ENCODE data around the gene MFAP3. TPM values are rescaled to one million over a fixed set of nuclear protein-coding genes. Genes with fewer than 3 reads are reported as not detected.

Gene MFAP3
- total RNA-seq, 1 donor from 2014 or later: 29.4 TPM

DNA sequence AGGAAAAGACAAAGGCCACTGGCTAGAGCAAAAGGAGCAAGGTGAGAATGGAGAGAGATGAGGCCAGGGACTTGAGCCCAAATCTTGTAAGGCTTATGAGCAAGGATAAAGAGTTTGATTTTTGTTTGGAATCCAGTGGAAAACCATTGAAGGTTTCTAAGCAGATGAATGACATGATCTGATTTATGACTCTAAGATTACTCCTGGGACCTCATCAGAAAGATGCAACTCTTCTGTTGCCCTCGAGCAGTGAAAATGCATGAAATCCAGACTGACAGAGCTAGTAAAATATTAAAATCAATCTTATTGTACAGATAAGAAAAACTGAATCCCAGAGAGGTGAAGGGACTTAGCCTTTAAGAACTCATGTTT, 677 bp downstream of the MFAP3 start:
- Histone ChIP-seq H3K27me3 (ENCODE audit: low read depth) (no peaks in the 10 kb centered on the region), H3K4me1 (peaks cover 81% of the 10 kb centered on the region), H3K36me3 (no peaks in the 10 kb centered on the region), H3K27ac (replicated peaks) (peak overlapping the region; percentile 93), H3K4me3 (peak overlapping the region; percentile 90), H3K9me3 (replicated peaks) (no peaks in the 10 kb centered on the region)
- TF ChIP-seq, protein P1, sequence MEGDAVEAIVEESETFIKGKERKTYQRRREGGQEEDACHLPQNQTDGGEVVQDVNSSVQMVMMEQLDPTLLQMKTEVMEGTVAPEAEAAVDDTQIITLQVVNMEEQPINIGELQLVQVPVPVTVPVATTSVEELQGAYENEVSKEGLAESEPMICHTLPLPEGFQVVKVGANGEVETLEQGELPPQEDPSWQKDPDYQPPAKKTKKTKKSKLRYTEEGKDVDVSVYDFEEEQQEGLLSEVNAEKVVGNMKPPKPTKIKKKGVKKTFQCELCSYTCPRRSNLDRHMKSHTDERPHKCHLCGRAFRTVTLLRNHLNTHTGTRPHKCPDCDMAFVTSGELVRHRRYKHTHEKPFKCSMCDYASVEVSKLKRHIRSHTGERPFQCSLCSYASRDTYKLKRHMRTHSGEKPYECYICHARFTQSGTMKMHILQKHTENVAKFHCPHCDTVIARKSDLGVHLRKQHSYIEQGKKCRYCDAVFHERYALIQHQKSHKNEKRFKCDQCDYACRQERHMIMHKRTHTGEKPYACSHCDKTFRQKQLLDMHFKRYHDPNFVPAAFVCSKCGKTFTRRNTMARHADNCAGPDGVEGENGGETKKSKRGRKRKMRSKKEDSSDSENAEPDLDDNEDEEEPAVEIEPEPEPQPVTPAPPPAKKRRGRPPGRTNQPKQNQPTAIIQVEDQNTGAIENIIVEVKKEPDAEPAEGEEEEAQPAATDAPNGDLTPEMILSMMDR (IDR thresholded peaks at IDR 0.05; ENCODE audit: borderline replicate concordance): no peak
- DNase-seq: no peak
- intact Hi-C loops (cut with micrococcal nuclease): no loop called here

DNA sequence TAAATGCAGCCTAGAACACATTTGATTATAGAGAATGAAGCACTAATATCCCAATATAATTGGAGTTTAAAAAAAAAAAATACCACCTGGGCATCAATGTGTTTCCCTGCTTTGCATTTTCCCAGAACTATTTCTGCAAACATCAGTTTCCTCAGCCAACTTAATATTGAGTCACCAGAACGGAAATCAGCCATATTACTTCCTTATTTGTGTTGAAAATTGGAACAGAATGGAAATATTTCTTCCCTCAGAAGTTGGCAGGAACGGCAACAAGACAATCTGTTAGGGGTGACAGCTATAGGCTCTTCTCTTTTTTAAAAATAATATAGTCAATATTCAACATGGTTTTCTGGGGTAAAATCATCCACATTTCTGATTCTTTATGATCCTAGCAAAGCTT, 4.0 kb downstream of the MFAP3 start:
- no peaks in the 10 kb centered on the region for H3K36me3 ChIP-seq
- no peaks in the 10 kb centered on the region for H3K27me3 ChIP-seq (ENCODE audit: low read depth)
- H3K4me3 ChIP-seq: no peak overlapping the region
- peak overlapping the region; percentile 47 for H3K27ac ChIP-seq (replicated peaks)
- no peaks in the 10 kb centered on the region for H3K9me3 ChIP-seq (replicated peaks)
- TF ChIP-seq, protein P1 (IDR thresholded peaks at IDR 0.05; ENCODE audit: borderline replicate concordance): no peak
- DNase-seq: no peak
- peaks cover 88% of the 10 kb centered on the region for H3K4me1 ChIP-seq
- intact Hi-C loops (cut with micrococcal nuclease): no loop called here

DNA sequence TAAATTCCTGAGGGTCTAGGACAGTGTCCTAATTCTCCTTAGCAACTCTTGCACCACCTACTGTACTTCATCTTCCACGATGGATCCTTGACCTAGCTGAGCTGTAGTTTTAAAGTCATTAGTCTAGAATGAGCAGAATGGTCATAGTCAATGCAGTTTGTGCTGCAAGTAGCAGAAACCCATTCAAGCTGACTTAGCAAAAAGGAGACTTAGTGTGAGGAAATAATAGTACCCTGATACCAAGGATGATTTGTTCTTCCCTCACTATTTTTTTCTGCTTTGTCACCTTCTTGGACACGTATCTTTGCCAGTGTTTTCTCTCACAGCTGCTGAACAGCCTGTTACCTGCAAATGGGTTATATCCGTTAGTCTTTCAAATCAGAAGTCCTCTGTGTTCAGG, 5.3 kb downstream of the MFAP3 start:
- H3K4me1 ChIP-seq: peaks cover 90% of the 10 kb centered on the region
- no peak overlapping the region for H3K27ac ChIP-seq (replicated peaks)
- intact Hi-C loops (cut with micrococcal nuclease): no loop called here
- no peaks in the 10 kb centered on the region for H3K9me3 ChIP-seq (replicated peaks)
- no peaks in the 10 kb centered on the region for H3K27me3 ChIP-seq (ENCODE audit: low read depth)
- TF ChIP-seq, protein P1 (IDR thresholded peaks at IDR 0.05; ENCODE audit: borderline replicate concordance): no peak
- no peak for DNase-seq
- H3K36me3 ChIP-seq: no peaks in the 10 kb centered on the region
- H3K4me3 ChIP-seq: no peak overlapping the region

DNA sequence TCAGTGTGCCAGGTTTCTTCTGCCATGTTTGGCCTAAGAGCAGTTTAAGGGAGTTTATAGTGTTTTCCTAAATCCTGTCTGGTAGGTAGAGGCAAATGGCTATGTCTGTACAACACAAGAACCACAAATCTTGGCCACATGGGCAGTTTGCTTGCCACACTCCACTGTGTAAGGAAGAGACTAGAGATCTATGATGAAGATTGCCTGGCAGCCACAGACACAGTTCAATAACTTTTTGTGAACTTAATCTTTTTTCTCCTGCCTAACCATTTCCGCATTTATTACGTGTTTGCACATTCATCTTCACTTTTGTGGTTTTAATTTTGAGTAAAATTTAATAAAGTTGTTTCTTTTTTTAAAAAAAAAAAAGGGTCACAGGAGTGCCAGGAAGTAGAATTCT, 5.8 kb downstream of the MFAP3 start:
- Histone ChIP-seq H3K27me3 (ENCODE audit: low read depth) (no peaks in the 10 kb centered on the region), H3K27ac (replicated peaks) (no peak overlapping the region), H3K9me3 (replicated peaks) (no peaks in the 10 kb centered on the region), H3K36me3 (no peaks in the 10 kb centered on the region), H3K4me1 (peaks cover 89% of the 10 kb centered on the region), H3K4me3 (no peak overlapping the region)
- no peak for DNase-seq
- intact Hi-C loops (cut with micrococcal nuclease): no loop called here
- TF ChIP-seq, protein P1 (IDR thresholded peaks at IDR 0.05; ENCODE audit: borderline replicate concordance): no peak

DNA sequence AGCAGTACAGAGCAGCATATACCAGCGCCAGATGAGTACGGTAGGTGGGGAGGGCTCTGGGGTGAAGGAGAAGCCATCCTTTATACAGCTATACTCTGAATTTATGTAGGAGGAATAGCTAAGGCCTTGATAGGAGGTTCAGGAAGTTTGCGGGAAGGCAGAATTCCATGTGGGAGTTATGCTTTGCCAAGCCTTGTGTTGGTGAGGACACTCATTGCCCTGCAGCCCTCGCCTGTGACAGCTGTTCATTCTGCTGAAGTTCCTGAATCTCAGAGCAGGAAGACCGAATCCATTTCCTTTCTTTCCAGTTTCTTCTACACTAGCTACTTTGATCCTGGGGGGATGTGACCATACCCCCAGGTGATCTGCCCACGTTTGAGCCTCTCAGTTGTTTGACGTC, 7.7 kb downstream of the MFAP3 start:
- no peak for DNase-seq
- no peaks in the 10 kb centered on the region for H3K27me3 ChIP-seq (ENCODE audit: low read depth)
- TF ChIP-seq, protein P1 (IDR thresholded peaks at IDR 0.05; ENCODE audit: borderline replicate concordance): no peak
- no peak overlapping the region for H3K4me3 ChIP-seq
- intact Hi-C loops (cut with micrococcal nuclease): no loop called here
- H3K36me3 ChIP-seq: peaks cover 16% of the 10 kb centered on the region
- no peak overlapping the region for H3K27ac ChIP-seq (replicated peaks)
- no peaks in the 10 kb centered on the region for H3K9me3 ChIP-seq (replicated peaks)
- peaks cover 71% of the 10 kb centered on the region for H3K4me1 ChIP-seq

DNA sequence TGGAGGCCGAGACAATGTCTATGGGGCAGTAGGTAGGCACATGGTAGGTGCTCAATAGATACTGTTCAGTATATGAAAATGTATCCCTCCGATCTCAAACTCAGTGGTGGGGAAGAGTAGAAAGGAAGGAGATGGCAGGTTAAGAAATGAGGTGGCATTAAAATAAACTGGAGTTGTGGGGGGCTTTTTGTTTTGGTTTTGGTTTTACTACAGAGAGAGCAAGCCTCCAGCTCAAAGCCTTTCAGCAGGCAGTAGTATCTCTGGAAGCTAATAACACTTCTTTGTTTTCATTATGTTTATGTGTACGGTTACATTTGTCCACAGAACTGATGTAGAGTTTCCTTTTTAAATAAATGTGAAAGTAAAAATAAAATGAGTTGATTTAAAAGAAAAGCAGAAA, 8.6 kb downstream of the MFAP3 start:
- H3K4me1 ChIP-seq: peaks cover 62% of the 10 kb centered on the region
- intact Hi-C loops (cut with micrococcal nuclease): no loop called here
- peaks cover 22% of the 10 kb centered on the region for H3K36me3 ChIP-seq
- no peaks in the 10 kb centered on the region for H3K9me3 ChIP-seq (replicated peaks)
- H3K4me3 ChIP-seq: no peak overlapping the region
- TF ChIP-seq, protein P1 (IDR thresholded peaks at IDR 0.05; ENCODE audit: borderline replicate concordance): no peak
- H3K27me3 ChIP-seq (ENCODE audit: low read depth): no peaks in the 10 kb centered on the region
- no peak for DNase-seq
- no peak overlapping the region for H3K27ac ChIP-seq (replicated peaks)
